ENCODE measurements around the gene NAALADL2. TPM values are rescaled to one million over a fixed set of nuclear protein-coding genes. Genes with fewer than 3 reads are reported as not detected.

NAALADL2 gene
- total RNA-seq, 2 donors from 2014 or later, result 8.5 to 24.3 TPM

DNA sequence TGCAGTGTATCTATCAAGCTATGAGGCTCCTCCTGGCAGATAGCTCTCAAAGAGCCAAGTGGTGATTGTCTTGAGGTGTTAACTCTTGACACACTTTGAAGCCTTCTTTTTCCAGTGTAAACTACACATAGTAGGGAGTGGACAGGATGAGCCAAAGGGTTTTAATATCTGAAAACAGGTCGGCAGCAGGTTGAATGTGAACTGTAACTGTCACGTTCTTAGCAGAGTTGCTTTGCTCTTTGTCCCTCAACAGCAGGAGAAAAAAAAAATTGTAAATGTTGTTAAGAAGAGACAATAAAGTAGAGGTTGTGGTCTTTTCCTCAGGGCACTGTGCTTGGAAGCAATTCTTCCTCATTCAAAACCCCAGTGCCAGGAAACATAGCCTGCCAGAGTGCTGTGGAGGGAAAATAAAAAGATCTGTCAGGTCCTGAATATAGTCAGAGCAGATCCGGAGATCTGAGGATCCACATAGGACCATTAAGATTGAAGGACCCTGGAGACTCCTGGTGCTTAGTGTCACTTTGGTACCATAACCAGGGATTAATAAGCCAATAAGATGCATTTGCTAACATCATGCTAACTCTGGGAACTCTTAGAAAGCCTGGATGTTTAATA is 229.7 kb downstream of the NAALADL2 start:
- DNase-seq, result no peak
- H3K36me3 ChIP-seq, result no peaks in the 10 kb centered on the region
- H3K27me3 ChIP-seq, result no peaks in the 10 kb centered on the region
- TF ChIP-seq, protein P1, sequence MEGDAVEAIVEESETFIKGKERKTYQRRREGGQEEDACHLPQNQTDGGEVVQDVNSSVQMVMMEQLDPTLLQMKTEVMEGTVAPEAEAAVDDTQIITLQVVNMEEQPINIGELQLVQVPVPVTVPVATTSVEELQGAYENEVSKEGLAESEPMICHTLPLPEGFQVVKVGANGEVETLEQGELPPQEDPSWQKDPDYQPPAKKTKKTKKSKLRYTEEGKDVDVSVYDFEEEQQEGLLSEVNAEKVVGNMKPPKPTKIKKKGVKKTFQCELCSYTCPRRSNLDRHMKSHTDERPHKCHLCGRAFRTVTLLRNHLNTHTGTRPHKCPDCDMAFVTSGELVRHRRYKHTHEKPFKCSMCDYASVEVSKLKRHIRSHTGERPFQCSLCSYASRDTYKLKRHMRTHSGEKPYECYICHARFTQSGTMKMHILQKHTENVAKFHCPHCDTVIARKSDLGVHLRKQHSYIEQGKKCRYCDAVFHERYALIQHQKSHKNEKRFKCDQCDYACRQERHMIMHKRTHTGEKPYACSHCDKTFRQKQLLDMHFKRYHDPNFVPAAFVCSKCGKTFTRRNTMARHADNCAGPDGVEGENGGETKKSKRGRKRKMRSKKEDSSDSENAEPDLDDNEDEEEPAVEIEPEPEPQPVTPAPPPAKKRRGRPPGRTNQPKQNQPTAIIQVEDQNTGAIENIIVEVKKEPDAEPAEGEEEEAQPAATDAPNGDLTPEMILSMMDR (IDR thresholded peaks at IDR 0.05), result no peak
- H3K4me1 ChIP-seq, result no peaks in the 10 kb centered on the region
- no peak overlapping the region for H3K4me3 ChIP-seq
- H3K9ac ChIP-seq (ENCODE audit: low read depth in 2 of 2, low read length in 2 of 2), result no peak overlapping the region
- H3K9me3 ChIP-seq, result no peaks in the 10 kb centered on the region
- intact Hi-C loops (cut with DNase I), result no loop called here
- H3K27ac ChIP-seq, result no peak overlapping the region

GRCh38 chr3:175091426-175092114 is 232.4 kb downstream of the NAALADL2 start:
- Histone ChIP-seq H3K27ac (no peak overlapping the region), H3K4me3 (no peak overlapping the region), H3K4me1 (no peaks in the 10 kb centered on the region), H3K27me3 (no peaks in the 10 kb centered on the region), H3K9me3 (no peaks in the 10 kb centered on the region), H3K36me3 (no peaks in the 10 kb centered on the region), H3K9ac (ENCODE audit: low read depth in 2 of 2, low read length in 2 of 2) (no peak overlapping the region)
- TF ChIP-seq, protein P1 (IDR thresholded peaks at IDR 0.05), result no peak
- intact Hi-C loops (cut with DNase I), result no loop called here
- no peak for DNase-seq

GRCh38 chr3:175093748-175094147 is 234.6 kb downstream of the NAALADL2 start:
- Histone ChIP-seq H3K36me3 (no peaks in the 10 kb centered on the region), H3K4me1 (no peaks in the 10 kb centered on the region), H3K4me3 (no peak overlapping the region), H3K27ac (no peak overlapping the region), H3K9ac (ENCODE audit: low read depth in 2 of 2, low read length in 2 of 2) (no peak overlapping the region), H3K27me3 (no peaks in the 10 kb centered on the region), H3K9me3 (no peaks in the 10 kb centered on the region)
- DNase-seq, result no peak
- TF ChIP-seq, protein P1 (IDR thresholded peaks at IDR 0.05), result no peak
- intact Hi-C loops (cut with DNase I), result no loop called here

DNA sequence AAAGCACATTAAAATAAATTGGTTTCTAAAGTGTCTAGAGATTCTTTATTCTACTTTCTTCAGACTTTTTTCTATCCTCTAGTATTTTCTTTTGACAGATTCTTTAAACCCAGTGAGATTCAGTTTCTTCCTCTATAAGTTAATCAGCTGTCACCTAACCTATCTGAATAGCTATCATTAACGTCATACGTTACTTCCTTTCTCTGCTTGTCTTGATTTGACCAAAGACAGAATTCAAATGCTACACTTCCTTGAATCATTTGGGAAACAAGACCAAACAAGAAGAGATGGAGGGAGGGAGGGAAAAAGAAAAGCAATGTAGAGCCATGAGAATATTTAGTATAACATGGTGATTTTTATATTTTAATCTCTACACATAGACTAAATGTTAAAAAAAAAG is 235.2 kb downstream of the NAALADL2 start:
- H3K27ac ChIP-seq, result no peak overlapping the region
- H3K9ac ChIP-seq (ENCODE audit: low read depth in 2 of 2, low read length in 2 of 2), result no peak overlapping the region
- TF ChIP-seq, protein P1 (IDR thresholded peaks at IDR 0.05), result no peak
- H3K9me3 ChIP-seq, result no peaks in the 10 kb centered on the region
- no peaks in the 10 kb centered on the region for H3K27me3 ChIP-seq
- no peaks in the 10 kb centered on the region for H3K4me1 ChIP-seq
- H3K36me3 ChIP-seq, result no peaks in the 10 kb centered on the region
- no peak for DNase-seq
- no peak overlapping the region for H3K4me3 ChIP-seq
- intact Hi-C loops (cut with DNase I), result no loop called here

- H3K4me3 ChIP-seq, result no peak overlapping the region
- TF ChIP-seq, protein P1 (IDR thresholded peaks at IDR 0.05), result no peak
- no peaks in the 10 kb centered on the region for H3K9me3 ChIP-seq
- DNase-seq, result no peak
- H3K27ac ChIP-seq, result no peak overlapping the region
- H3K4me1 ChIP-seq, result no peaks in the 10 kb centered on the region
- intact Hi-C loops (cut with DNase I), result no loop called here
- H3K36me3 ChIP-seq, result no peaks in the 10 kb centered on the region
- H3K27me3 ChIP-seq, result no peaks in the 10 kb centered on the region
- H3K9ac ChIP-seq (ENCODE audit: low read depth in 2 of 2, low read length in 2 of 2), result no peak overlapping the region
Observed at GRCh38 chr3:175098644-175099043, 239.5 kb downstream of the NAALADL2 start.
